HG03060 (cell line): ENCODE measurements around the gene C10orf90.

ENCODE experiments used
- ATAC-seq: cut with Tn5 transposase; IDR thresholded peaks from one replicate; pipeline ENCODE4 v1.9.1; 2021; ENCODE audit warnings: low read depth, moderate number of reproducible peaks; ENCODE audit not compliant: unreplicated experiment

Gene C10orf90

DNA sequence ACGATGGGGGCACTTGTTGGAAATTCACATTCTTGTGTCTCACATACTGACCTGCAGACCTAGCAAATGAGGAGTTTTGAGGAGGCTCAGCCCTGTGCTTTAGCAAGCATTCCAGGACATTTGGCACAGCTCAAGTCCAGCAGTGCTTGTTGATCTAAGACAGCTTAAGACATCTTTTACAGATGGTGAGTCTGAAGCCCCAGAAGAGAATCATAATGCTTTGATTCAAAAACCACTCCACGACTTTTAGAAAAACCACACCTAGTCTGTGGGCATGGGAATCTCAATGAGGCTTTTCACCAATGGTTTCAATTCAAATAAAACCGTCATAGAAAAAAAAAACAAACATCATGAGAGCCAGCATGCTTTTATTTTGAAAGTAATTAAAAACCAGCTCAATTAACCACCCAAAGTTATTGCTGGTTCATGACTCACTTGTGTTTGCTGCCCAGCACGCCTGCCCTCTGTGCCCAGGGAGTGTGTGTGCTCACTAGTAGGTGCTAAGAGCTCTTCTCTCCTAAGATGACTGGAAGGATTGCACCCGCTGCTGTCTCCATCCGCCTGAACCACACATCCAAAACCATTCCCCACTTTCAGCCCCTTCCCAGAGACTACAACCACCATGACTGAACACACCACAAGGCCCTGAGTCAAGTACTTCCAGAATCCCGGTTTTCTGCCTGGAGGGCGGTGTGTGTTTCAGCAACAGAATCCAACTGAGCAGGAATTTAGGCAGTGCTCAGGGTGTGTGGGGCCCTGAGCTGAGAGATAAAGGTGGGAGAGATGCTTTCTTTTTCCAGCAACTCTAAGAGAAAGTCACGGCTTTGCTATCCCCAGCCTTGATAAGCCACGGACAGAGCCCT lies 152.0 kb downstream of the C10orf90 start:
- no peak for ATAC-seq

DNA sequence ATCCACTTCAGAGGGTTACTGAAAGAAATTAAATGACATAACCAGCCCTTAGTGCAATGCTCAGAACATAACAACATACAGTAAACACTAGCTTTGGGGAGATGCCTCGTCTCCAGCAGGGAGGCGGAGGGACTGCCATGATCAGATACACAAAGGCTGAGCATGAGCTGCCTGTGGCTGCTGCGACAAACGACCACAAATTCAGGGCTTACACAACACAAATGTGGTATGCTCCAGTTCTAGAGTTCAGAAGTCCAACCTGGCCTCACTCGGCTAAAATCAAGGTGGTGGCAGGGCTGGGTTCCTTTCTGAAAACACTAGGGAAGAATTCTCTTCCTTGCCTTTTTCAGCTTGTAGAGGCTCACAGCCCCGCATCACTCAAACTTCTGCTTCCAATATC lies 154.0 kb downstream of the C10orf90 start:
- ATAC-seq, result no peak

DNA sequence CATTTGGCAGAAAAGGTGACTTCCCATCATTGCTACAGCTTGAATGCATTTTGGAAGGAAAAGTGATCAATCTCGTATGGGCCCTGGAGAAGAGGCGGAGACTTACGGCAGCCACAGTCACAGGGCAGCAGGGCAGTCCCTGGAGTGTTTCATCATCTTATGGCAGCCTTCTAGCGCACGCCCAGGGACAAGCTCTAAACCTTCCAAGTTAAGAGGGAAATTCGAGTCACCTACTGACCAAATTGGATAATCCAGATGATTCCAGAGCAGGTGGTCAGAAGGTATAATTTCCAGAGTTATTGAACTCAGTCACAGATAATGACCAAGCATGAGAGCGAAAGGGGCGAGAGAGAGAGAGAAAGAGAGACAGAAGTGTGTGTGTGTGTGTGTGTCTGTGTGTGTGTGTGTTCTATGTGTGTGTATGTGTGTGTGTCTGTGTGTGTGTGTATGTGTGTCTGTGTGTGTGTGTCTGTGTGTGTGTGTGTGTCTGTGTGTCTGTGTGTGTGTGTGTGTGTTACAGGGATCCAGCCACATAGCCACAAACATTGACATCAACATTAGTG lies 158.5 kb downstream of the C10orf90 start:
- no peak for ATAC-seq

DNA sequence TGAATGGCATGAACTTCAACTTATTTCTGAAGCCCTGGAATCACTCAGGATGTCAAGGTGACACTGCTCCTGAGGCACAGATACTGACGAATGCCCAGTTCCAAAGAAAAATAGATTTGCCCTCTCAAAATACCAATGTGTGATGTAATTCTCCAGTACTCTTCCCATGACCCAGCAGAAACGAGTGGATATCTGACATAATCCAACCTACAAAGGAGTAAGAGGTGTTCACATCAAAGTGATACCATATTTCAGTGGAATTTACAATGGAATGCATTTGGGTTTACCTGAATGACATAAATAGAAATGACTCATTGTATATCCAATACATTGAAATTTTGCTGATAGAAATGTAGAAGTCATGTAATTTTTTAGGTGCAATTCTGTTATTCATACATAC lies 161.3 kb downstream of the C10orf90 start:
- no peak for ATAC-seq

DNA sequence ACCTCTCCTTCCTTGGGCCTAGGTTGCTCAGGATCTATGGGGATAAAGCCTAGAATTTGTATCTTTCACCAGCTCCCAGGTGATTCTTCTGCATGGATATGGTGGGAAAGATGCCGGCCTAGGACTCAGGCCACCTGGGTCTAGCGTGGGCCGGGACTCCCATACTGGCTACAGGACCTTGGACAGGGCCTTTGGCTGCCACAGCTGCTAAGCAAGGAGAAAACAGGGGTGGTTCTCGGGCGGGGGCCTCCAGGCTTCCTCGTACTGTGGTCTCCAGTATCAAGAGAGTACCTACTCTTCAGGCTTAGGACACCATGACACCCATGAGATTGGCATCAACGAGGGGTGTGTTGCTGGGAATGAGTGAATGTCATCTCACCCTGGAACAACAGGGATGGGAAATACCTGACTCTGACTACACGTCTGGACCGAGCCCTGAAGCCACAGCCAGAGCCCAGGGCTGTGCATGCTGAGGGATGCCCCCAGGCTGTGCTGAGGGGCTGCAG lies 161.9 kb downstream of the C10orf90 start:
- no peak for ATAC-seq

DNA sequence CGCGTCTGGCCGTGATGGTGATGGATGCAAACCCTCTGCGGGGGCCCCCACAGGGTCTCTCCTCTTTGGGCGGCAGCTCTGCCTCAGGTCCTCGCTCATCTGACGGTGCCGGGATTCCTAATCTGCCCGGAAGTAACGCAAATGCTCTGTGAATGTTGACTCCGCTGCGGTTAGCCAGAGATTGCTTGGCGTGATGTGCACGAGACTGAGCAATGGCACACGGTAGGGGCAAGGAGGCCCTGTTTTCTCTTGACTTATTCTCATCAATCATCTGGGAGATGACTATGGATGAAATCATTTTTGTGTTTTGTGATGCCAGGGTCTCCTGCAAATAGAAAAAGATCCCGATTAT lies 165.8 kb downstream of the C10orf90 start:
- no peak for ATAC-seq

DNA sequence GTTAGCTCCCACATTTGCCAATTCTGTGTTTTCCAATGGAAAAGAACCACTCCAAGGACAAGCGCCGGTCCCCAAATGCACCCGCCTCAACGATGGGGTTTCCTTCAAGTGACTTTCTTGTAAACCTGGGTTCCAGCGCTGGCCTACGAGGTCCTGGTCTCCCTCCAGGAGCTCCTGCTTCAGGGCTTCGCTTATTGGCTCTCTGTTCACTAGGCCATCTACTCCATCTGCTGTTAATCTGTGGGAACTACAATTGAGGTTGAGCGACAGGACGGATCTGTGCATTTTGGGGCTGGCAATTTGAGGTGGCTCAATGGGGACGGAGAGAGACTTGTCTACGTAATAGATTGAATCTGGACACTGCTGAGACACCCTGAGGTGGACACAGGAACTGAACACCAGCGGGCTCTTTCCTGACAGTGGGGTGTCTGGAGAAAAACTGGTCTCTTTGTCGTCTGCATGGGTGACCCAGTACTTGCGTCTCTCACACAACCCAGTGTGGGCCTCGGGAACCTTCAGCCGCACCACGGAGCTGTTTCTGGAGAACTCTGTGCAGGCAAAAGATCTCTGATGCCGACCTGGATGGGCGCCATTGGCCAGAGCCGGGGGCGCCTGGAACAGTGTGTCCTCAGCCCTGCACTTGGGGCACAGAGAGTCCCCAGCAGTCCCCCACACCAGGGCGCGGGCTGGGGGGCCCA lies 166.3 kb downstream of the C10orf90 start:
- no peak for ATAC-seq

DNA sequence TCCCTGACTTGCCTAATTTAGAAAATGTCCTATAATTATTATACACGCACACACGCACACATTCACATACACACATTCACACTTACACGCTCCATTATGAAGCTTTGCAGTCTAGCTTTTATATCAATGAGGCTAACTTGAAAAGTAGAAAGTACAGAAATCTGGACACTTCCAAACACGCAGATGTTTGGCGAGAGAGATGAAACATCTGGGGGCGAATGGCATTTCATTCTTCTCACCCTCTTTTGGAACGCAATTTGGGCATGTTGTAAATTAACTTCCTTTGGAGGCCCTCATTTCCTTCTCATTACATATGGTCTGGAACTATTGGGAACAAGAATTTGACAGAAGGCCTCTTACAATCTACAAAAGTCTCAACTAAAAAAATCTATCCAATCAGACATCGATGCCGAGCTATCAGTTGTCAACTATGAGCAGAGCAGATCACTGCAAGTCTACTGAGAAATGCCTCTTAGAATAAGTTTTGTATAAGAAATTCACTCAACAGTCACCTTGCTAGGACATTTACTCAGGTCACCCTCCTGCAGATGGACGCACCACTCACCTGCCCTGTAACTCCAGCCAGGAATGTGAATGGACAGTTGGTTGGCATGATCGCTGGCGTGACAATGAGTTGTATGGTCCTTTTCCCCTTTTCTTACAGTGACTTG lies 167.0 kb downstream of the C10orf90 start:
- no peak for ATAC-seq

DNA sequence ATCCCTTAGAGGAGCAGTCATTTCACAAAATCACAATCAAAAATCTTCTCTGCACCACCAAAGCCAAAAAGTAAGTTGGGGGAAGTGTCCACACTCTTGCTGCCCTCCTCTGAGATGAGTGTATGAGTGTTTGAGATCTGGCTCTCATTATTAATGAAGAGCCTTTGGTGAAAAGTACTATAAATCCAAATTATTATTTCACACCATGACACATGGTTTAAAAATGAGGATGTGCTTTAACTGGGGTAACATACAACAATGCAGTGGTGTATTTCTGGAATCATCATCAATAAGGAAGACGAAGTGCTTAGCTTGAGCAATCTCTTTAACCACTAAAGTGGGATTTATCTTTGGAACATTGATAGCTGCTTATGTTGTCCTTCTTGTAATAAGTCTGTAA lies 168.1 kb downstream of the C10orf90 start:
- ATAC-seq, result no peak

DNA sequence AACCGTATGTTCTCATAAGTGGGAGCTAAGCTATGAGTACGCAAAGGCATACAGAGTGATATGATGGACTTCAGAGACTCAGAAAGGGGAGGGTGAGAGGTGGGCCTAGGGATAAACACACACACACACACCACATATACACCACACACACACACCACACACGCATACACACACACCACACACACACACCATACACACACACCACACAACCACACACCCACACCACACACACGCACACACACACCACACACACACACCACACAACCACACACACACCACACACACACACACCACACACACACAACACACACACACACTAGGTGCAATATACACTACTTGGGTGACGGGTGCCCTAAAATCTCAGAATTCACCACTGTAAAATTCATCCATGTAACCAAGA lies 168.7 kb downstream of the C10orf90 start:
- no peak for ATAC-seq

DNA sequence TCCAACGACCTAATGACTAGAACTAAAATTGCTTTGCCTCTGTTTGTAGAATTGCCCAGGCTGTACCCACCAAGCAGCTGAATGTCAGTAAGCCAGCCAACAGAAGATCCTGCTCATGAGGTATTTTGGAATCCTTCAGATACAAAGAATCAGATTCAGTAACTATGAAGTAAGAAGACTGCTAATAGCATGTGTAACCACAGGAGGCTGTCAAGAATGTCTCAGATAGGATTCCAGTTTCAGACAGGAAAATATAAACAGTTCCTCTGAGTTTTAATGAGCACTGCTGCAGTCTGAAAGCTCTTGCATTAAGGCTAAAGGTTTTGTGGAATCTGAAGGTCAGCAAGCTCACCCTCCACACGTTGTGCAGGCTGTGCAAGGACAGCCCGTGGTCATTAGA lies 169.6 kb downstream of the C10orf90 start:
- ATAC-seq, result no peak

DNA sequence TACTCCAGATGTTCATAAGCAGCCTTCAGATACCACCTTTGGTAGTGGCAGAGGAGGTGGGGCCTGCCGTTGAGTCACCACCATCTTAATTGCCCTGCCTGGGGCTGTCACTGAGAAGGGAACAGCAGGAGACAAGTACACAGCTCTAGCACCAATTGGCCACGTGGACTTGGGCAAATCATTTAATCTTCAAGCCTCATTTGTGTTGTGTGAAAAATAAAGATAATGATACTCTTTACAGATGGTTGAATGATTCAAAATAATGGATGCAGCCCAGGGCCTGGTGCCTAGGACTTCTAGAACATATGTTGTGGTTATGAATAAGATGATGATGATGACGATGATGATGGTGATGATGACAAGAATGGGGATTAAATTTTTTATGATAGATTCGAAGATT lies 170.3 kb downstream of the C10orf90 start:
- ATAC-seq, result no peak

DNA sequence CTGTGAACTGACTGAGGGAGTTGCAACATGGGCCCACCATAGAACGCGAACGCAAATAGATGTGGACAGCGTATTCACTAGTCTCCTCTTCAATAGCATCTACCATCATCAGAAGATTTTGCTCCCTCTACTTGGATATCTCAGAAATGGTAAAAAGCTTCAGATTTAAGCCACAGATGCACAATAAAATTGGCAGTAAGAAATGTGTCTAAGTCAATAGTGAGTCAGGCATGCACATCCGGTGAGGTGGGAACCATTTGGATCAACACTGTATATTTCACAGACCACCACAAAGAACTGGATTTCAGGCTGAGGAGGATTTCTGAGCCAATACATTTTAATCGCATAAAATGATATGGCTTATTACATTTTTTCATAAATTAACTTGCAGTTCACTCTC lies 170.7 kb downstream of the C10orf90 start:
- ATAC-seq, result no peak

DNA sequence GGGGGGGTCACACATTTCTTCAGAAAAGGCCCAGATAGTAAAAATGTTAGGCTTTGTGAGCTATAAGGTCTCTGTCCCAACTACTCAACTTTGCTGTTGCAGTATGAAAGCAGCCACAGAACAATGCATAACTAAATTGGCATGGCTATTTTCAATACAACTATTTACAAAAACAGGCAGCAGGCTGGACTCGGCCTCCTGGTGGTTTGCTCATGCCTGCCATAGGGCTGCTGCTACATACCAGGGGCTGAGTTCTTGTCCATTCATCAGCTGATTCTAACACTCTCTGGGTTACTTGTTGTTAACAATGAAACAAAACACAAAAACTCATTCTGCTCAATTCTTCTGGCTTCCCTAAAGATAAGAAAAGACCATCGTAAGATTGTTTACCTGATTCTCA lies 172.8 kb downstream of the C10orf90 start:
- no peak for ATAC-seq

DNA sequence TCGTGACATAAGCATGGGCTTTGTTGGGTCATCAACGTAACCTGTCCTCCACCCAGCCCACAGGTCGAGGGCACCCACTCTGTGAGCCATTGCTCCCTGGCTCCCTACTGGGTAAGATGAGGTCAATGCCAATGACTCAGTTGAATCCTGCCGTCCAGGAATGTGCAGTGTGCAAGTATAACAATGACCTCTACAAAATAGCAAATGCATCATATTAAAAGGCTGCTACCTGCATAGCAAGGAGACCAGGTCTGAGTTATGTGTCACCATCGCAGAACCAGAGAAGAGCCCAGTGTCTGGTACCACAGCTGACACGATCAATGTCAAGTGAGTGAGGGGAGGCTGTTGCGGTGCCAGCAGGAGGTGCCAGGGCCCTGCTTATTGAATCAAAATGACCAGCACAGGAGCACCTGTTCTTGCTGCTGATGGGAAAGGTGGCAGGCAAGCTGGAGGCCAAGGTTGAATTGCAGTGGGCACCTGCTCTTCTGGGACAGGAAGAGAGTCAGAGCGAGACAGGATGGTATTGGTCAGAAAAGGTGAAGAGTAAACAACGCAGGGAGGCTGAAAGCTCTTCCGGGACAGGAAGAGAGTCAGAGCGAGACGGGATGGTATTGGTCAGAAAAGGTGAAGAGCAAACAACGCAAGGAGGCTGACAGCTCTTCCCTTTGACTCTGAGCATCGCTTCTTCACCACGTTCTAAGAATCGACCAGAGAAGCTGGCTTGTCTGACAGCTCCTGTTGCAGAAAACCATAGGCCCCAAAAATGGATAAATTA lies 173.5 kb downstream of the C10orf90 start:
- ATAC-seq, result no peak

DNA sequence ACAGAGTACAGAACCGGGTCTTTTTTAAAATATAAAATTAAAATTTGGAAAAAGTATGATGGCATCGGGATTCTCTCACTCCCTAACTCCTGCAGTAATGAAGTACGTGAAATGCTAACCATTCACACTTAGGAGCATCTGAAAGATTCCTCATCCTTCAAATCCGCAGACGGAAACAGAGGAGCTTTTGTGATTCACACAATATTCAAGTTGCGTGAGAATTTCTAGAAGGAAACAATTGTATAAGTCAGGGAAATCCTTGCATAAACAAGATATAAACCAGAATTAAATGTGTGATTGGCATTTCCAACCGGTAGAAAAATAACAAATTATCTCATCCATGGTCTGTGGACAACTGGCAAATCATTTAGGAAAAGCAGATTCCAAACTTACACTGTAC lies 179.0 kb downstream of the C10orf90 start:
- no peak for ATAC-seq

DNA sequence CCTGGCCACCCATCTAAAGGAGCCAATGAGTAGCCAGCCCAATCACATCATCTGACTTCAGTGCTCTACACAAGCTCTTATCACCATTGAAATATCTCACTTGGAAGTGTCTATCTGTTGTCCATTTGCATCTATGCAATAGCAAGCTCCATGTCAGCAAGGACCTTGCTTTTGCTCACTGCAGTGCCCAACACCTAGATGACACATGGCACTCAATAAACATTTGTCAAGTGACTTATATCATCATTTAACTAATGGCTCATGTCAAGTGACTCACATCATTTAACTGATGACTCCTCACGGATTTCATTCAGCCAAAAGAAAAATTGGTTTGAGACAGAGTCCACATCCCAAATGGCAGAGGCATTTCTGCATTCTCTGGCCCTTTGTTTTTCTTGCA lies 189.3 kb downstream of the C10orf90 start:
- ATAC-seq, result no peak

DNA sequence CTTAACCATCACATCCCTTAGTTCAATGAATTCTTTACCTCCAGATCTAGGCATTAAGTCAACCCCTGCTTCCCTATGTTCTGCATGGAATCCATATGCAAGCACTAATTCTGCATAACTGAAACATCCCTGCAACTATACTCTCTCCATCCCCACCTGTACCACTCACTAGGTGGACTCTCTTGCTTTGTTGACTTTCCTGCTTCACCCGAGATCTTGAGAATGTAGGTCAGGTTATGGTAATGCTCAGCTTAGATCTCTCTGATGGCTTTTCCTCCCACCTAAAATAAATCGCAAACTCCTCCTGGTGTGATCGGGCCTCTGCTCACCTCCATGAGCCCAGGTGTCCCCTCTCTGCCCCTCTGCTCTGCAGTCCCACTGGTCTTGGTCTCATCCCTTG lies 189.8 kb downstream of the C10orf90 start:
- no peak for ATAC-seq

DNA sequence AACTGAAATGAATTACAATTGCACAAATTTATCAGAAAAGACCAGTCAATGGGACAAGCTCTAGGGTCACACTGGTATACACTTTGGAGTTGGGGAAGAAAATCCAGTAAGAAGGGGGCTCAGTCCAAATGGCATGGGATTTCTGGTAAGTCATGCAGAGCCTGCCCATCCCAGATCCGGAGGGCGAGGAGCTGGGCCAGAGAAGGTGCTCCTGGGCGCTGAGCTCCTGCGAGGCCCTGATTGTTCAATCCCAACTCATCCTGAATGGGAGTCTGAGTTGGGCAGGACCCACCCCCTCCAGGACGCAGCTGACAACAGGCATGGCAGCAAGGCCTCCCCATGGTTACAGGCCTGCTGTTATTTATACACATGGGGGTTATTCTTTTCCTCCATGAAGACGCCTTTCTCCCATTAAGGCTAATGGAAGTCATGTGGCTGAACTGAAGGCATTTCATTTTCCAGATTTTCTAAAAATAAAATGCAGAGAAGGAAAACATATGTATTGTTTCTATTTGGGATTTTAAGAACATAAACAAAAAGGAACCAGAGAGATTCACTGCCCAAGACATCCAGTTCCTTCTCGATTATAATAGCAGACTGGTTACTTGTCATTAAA lies 191.1 kb downstream of the C10orf90 start:
- no peak for ATAC-seq

DNA sequence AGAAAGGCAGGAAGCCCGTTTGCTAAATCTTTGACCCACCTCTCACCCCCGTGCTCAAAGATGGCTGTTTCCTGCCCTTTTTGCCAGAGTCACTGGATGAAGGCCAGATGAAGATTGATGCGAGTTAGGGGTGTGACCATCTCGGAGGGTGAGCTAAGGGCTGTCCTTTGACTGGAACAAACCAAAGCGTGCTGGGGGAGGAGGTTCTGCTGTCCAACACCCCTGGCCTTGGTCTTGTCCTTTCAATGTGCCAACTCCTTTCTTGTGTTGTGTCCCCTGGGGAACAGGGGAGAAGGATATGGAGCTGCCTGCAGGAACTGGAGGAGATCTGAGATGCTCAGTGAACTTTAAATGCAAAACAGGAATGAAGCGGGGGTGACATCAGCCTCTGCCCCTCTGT lies 191.9 kb downstream of the C10orf90 start:
- no peak for ATAC-seq
